ENCODE data around the gene GAGE12H. TPM values are rescaled to one million over a fixed set of nuclear protein-coding genes. Genes with fewer than 3 reads are reported as not detected.

The GAGE12H gene
- total RNA-seq, 1 donor from 2014 or later, result not detected

- H3K4me1 Mint-ChIP-seq (ENCODE audit: low read depth), result no peaks in the 10 kb centered on the region
- TF ChIP-seq, protein P1, sequence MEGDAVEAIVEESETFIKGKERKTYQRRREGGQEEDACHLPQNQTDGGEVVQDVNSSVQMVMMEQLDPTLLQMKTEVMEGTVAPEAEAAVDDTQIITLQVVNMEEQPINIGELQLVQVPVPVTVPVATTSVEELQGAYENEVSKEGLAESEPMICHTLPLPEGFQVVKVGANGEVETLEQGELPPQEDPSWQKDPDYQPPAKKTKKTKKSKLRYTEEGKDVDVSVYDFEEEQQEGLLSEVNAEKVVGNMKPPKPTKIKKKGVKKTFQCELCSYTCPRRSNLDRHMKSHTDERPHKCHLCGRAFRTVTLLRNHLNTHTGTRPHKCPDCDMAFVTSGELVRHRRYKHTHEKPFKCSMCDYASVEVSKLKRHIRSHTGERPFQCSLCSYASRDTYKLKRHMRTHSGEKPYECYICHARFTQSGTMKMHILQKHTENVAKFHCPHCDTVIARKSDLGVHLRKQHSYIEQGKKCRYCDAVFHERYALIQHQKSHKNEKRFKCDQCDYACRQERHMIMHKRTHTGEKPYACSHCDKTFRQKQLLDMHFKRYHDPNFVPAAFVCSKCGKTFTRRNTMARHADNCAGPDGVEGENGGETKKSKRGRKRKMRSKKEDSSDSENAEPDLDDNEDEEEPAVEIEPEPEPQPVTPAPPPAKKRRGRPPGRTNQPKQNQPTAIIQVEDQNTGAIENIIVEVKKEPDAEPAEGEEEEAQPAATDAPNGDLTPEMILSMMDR (IDR thresholded peaks at IDR 0.05), result no peak
- H3K27ac Mint-ChIP-seq (ENCODE audit: unreplicated experiment), result no peak overlapping the region
- peaks cover 2% of the 10 kb centered on the region for H3K9me3 Mint-ChIP-seq (ENCODE audit: low read depth)
- H3K4me3 Mint-ChIP-seq (ENCODE audit: unreplicated experiment), result no peak overlapping the region
- no peaks in the 10 kb centered on the region for H3K36me3 Mint-ChIP-seq (ENCODE audit: low read depth)
- no peak for DNase-seq (ENCODE audit: low spot score)
- no peaks in the 10 kb centered on the region for H3K27me3 Mint-ChIP-seq (ENCODE audit: low read depth)
These were observed 31.1 kb downstream of the GAGE12H start for GRCh38 chrX:49610718-49611310.

DNA sequence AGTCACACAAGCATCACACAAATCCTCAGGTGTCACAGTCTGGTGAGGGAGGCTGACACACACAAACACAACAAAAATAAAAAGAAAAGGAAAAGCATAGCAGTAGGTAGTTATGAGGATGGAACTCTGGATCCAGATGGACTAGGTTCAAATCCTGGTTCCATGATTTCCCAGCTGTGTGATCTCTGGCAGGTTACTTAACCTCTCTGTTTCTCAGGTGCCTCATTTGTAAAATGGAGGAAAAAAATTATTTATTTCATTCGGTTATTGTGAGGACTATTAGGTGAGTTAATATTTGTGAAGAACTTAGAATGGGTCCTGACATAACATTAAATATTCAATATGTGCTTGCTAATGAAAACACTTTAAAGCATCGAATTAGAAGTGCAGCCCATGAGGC, 38.8 kb downstream of the GAGE12H start:
- no peaks in the 10 kb centered on the region for H3K4me1 Mint-ChIP-seq (ENCODE audit: low read depth)
- no peak overlapping the region for H3K27ac Mint-ChIP-seq (ENCODE audit: unreplicated experiment)
- no peaks in the 10 kb centered on the region for H3K27me3 Mint-ChIP-seq (ENCODE audit: low read depth)
- TF ChIP-seq, protein P1 (IDR thresholded peaks at IDR 0.05), result no peak
- no peak for DNase-seq (ENCODE audit: low spot score)
- H3K36me3 Mint-ChIP-seq (ENCODE audit: low read depth), result no peaks in the 10 kb centered on the region
- peaks cover 5% of the 10 kb centered on the region for H3K9me3 Mint-ChIP-seq (ENCODE audit: low read depth)
- no peak overlapping the region for H3K4me3 Mint-ChIP-seq (ENCODE audit: unreplicated experiment)

DNA sequence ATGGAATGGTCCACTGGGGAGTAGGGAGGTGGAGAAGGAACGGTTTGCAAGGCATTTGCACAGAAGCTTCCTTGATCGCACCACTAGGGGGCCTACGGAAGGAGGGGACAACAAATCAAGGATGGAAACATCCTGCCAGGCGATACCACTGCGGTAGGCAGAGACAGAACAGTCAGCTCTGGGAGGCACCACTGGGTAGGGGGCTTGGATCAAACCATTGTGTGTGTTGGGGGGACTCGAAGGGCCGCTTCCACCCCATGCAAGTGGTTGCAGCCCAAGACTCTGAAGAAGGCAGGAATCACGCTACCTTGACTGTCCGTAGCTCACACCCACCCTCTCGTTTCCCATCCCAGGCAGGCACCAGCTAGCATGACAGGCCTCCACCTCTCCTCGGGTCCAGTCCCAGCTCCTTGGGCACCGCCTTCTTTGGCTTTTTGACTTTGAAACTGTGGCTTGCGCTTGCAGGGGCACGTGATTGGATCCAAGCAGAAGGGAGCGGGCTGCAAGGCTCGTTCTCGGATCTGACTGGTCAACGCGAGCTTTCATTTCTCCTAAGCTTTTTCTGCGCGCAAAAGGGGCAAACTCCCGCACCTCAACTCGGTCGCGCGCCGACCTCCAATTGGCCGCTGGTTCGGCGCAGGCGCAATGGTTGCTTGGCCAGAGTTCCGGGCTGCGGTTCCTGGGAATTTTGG, 47.5 kb downstream of the GAGE12H start:
- TF ChIP-seq, protein P1 (IDR thresholded peaks at IDR 0.05), result peak; percentile 14
- H3K4me3 Mint-ChIP-seq (ENCODE audit: unreplicated experiment), result no peak overlapping the region
- DNase-seq (ENCODE audit: low spot score), result no peak
- no peaks in the 10 kb centered on the region for H3K36me3 Mint-ChIP-seq (ENCODE audit: low read depth)
- H3K27ac Mint-ChIP-seq (ENCODE audit: unreplicated experiment), result no peak overlapping the region
- H3K4me1 Mint-ChIP-seq (ENCODE audit: low read depth), result no peaks in the 10 kb centered on the region
- peaks cover 51% of the 10 kb centered on the region for H3K9me3 Mint-ChIP-seq (ENCODE audit: low read depth)
- no peaks in the 10 kb centered on the region for H3K27me3 Mint-ChIP-seq (ENCODE audit: low read depth)

Other genes with a start within 250 kb of the GAGE12H start
- gene GAGE13, start 248.4 kb upstream of the GAGE12H start, total RNA-seq, result not detected in 3 replicates
- gene GAGE12C, start 47.8 kb upstream of the GAGE12H start, total RNA-seq, result not detected in 3 replicates
- gene GAGE12D, start 38.2 kb upstream of the GAGE12H start, total RNA-seq, result not detected in 3 replicates
- not detected in 3 replicates for gene GAGE12E, start 28.7 kb upstream of the GAGE12H start, total RNA-seq
- not detected in 3 replicates for gene GAGE12F, start 19.1 kb upstream of the GAGE12H start, total RNA-seq
- not detected in 3 replicates for gene GAGE12G, start 9.5 kb upstream of the GAGE12H start, total RNA-seq
- not detected in 3 replicates for gene GAGE2A, start 9.5 kb downstream of the GAGE12H start, total RNA-seq
- not detected in 3 replicates for gene GAGE1, start 19.1 kb downstream of the GAGE12H start, total RNA-seq
- not detected in 3 replicates for gene PAGE1, start 116.0 kb downstream of the GAGE12H start, total RNA-seq
- not detected in 3 replicates for gene PAGE4, start 249.4 kb downstream of the GAGE12H start, total RNA-seq